ENCODE results near the gene DDIT3.

- TF ChIP-seq CTCF (IDR thresholded peaks at IDR 0.05) (no peak), POLR2A (IDR thresholded peaks at IDR 0.05) (no peak)
Measured at GRCh38 chr12:57473392-57473791, 46.9 kb downstream of the DDIT3 start.

All from heart left ventricle (tissue), 13 donors.